Measurements from ENCODE around the gene NFIL3.
"Not testable (repeated sequence)": the region's sequence is repeated elsewhere in the genome, so short reads cannot be mapped to it uniquely, and the experiment has no call there.

NFIL3 gene

GRCh38 chr9:91423785-91424402 is at the start of gene NFIL3:
TSS of gene NFIL3 (minus strand) at chr9:91423832. CDS start at chr9:91410734, 13,098 bp downstream.
- peak; percentile 73 to 79 for DNase-seq

- DNase-seq: not testable (repeated sequence)
Observed at GRCh38 chr9:91471524-91471923, 47.9 kb upstream of the NFIL3 start.

GRCh38 chr9:91465420-91465819 is 41.8 kb upstream of the NFIL3 start:
- DNase-seq: no peak

- DNase-seq: no peak
Observed at GRCh38 chr9:91458906-91459305, 35.3 kb upstream of the NFIL3 start.

GRCh38 chr9:91452844-91453243 is 29.2 kb upstream of the NFIL3 start:
- DNase-seq: no peak

- no peak for DNase-seq
Observed at GRCh38 chr9:91451431-91452270, 28.0 kb upstream of the NFIL3 start.

GRCh38 chr9:91445135-91445534 is 21.5 kb upstream of the NFIL3 start:
- DNase-seq: no peak

GRCh38 chr9:91443994-91444392 is 20.4 kb upstream of the NFIL3 start:
- DNase-seq: no peak

- DNase-seq: no peak
Observed at GRCh38 chr9:91443321-91443993, 19.8 kb upstream of the NFIL3 start.

GRCh38 chr9:91436841-91437240 is 13.2 kb upstream of the NFIL3 start:
- no peak for DNase-seq

GRCh38 chr9:91433180-91433579 is 9.5 kb upstream of the NFIL3 start:
- DNase-seq: peak in 1 of 2 donors; percentile 40

GRCh38 chr9:91431485-91431884 is 7.9 kb upstream of the NFIL3 start:
- DNase-seq: no peak

GRCh38 chr9:91429501-91429900 is 5.9 kb upstream of the NFIL3 start:
- DNase-seq: no peak

- DNase-seq: no peak
Observed at GRCh38 chr9:91428927-91429351, 5.3 kb upstream of the NFIL3 start.

GRCh38 chr9:91428436-91428835 is 4.8 kb upstream of the NFIL3 start:
- no peak for DNase-seq

- DNase-seq: no peak
Observed at GRCh38 chr9:91427873-91428272, 4.2 kb upstream of the NFIL3 start.

- peak in 1 of 2 donors; percentile 55 for DNase-seq
Observed at GRCh38 chr9:91426123-91426745, 2.6 kb upstream of the NFIL3 start.

GRCh38 chr9:91425271-91425670 is 1.6 kb upstream of the NFIL3 start:
- no peak for DNase-seq

- peak; percentile 66 to 77 for DNase-seq
Observed at GRCh38 chr9:91424403-91425176, 958 bp upstream of the NFIL3 start.

GRCh38 chr9:91422758-91423711 is 597 bp downstream of the NFIL3 start:
- DNase-seq: peak; percentile 61 to 66
